OCI-LY3 (cell line): ENCODE measurements around the gene ACAN.

Source experiments
- H2AFZ ChIP-seq: fragments of 200-600, 300-600 bp; shearing (Covaris generic); 2 replicates; pipeline ENCODE4 v1.6.0; 2014; ENCODE audit warnings: antibody characterized with exemption, low read depth, low read length
- H3K27ac ChIP-seq: fragments of 200-600, 300-600 bp; sonication (generic); 2 replicates; pipeline ENCODE4 v1.5.1; 2014; ENCODE audit warnings: mild to moderate bottlenecking, low read length, moderate library complexity, mixed read lengths
- H3K27me3 ChIP-seq: fragments of 200-600, 300-600 bp; sonication (generic); 2 replicates; pipeline ENCODE4 v1.6.1; 2014; ENCODE audit warnings: low read depth, low read length, mixed read lengths
- H3K36me3 ChIP-seq: fragments of 200-600, 300-600 bp; sonication (generic); replicated peaks from 2 replicates; pipeline ENCODE3; 2014; ENCODE audit warnings: low read depth, low read length, mixed read lengths
- H3K4me1 ChIP-seq: fragments of 300-600, 200-600 bp; sonication (generic); 2 replicates; pipeline ENCODE4 v1.6.1; 2014; ENCODE audit warnings: low read length, mixed read lengths
- H3K4me2 ChIP-seq: fragments of 200-600, 300-600 bp; sonication (generic); 2 replicates; pipeline ENCODE4 v1.6.1; 2014; ENCODE audit warnings: low read length, mixed read lengths
- H3K4me3 ChIP-seq: fragments of 300-600, 200-600 bp; sonication (generic); 2 replicates; pipeline ENCODE4 v1.5.1; 2014; ENCODE audit warnings: antibody characterized with exemption, mild to moderate bottlenecking, low read length, moderate library complexity
- H3K79me2 ChIP-seq: fragments of 300-600, 200-600 bp; shearing (Covaris generic); 2 replicates; pipeline ENCODE4 v1.6.1; 2014; ENCODE audit warnings: mild to moderate bottlenecking, low read length, mixed read lengths
- H3K9ac ChIP-seq: fragments of 300-600, 200-600 bp; shearing (Covaris generic); 2 replicates; pipeline ENCODE4 v1.6.0; 2014; ENCODE audit warnings: mild to moderate bottlenecking, low read length, moderate library complexity
- H3K9me3 ChIP-seq: fragments of 200-600, 300-600 bp; shearing (Covaris generic); 2 replicates; pipeline ENCODE4 v1.6.1; 2014; ENCODE audit warnings: low read length, mixed read lengths; ENCODE audit not compliant: insufficient read depth
- H4K20me1 ChIP-seq: fragments of 200-600, 300-600 bp; sonication (generic); 2 replicates; pipeline ENCODE4 v1.6.1; 2016; ENCODE audit warnings: low read length, mixed read lengths; ENCODE audit not compliant: insufficient read depth
- CTCF ChIP-seq: fragments of 200-600, 300-600 bp; sonication (generic); IDR thresholded peaks from 2 replicates; pipeline ENCODE4 v1.5.1; 2014; ENCODE audit warnings: antibody characterized with exemption, low read length, low read depth
- EZH2phosphoT487 ChIP-seq: fragments of 200-600 bp; shearing (Covaris generic); IDR thresholded peaks from 2 replicates; pipeline ENCODE4 v1.6.1; 2018; ENCODE audit warnings: antibody characterized with exemption, mixed run types, low read depth

The ACAN gene

GRCh38 chr15:88874684-88875083 is 71.4 kb downstream of the ACAN start:
- Histone ChIP-seq H4K20me1 (no peaks in the 10 kb centered on the region), H3K79me2 (no peaks in the 10 kb centered on the region), H3K4me3 (no peak overlapping the region), H3K9me3 (no peaks in the 10 kb centered on the region), H3K36me3 (no peaks in the 10 kb centered on the region), H3K9ac (no peak overlapping the region), H3K4me1 (no peaks in the 10 kb centered on the region), H3K27me3 (peaks cover 23% of the 10 kb centered on the region), H3K4me2 (no peak overlapping the region), H3K27ac (no peak overlapping the region), H2AFZ (no peak overlapping the region)
- TF ChIP-seq CTCF (no peak), EZH2phosphoT487 (no peak)

- Histone ChIP-seq H3K9ac (no peak overlapping the region), H3K4me3 (no peak overlapping the region), H3K27ac (no peak overlapping the region), H3K79me2 (no peaks in the 10 kb centered on the region), H3K4me2 (no peak overlapping the region), H4K20me1 (no peaks in the 10 kb centered on the region), H2AFZ (no peak overlapping the region), H3K9me3 (no peaks in the 10 kb centered on the region), H3K27me3 (peaks cover 11% of the 10 kb centered on the region; the same call in 1 of the 2 replicates), H3K36me3 (no peaks in the 10 kb centered on the region), H3K4me1 (no peaks in the 10 kb centered on the region)
- TF ChIP-seq EZH2phosphoT487, result no peak
- no peak for TF ChIP-seq CTCF
These were observed 73.3 kb downstream of the ACAN start for GRCh38 chr15:88876573-88876972.

DNA sequence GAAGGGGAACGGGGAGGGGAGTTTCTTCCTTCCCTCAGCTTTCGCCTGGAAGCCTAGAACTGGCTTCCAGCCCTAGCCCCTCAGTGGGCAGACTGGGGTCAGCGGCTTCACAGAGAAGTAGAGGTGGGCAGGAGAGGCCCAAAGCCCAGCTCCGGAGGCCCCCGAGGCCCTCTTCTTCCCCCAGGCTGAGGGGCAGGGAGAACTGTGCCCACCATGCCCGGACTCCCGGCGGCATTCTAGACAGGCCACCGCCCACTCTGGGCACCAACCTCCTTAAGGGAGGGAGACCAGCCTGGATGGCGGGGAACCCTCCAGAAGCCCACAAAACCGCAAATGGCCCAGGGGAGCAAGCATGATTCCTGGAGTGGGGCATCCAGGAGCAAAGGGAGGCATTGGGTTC is 74.2 kb downstream of the ACAN start:
- Histone ChIP-seq H3K27me3 (peaks cover 3% of the 10 kb centered on the region; the same call in 1 of the 2 replicates), H3K27ac (no peak overlapping the region), H3K4me2 (no peak overlapping the region), H3K4me3 (no peak overlapping the region), H3K9me3 (no peaks in the 10 kb centered on the region), H3K9ac (no peak overlapping the region), H2AFZ (no peak overlapping the region), H3K79me2 (no peaks in the 10 kb centered on the region), H4K20me1 (no peaks in the 10 kb centered on the region), H3K36me3 (no peaks in the 10 kb centered on the region), H3K4me1 (no peaks in the 10 kb centered on the region)
- TF ChIP-seq EZH2phosphoT487 (no peak), CTCF (no peak)

DNA sequence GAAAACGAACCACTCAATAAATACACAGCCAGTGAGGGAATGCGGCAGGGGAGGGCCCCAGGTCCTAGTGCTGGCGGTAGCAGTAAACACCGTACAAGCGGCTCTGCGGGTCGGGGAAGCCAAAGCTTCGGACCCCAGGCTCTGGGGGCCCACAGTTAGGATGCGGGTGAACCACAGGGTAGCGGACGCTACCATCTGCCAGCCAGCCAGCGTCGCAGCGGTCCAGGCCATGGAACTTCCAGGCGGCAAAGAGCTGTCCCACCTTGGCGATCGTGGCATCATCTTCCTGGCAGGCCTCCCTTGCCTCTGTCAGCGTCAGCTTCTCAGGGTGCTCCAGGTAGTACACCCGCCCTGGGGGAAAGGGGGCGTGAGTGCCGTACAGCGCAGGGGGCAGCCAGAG is 74.7 kb downstream of the ACAN start:
- no peaks in the 10 kb centered on the region for H4K20me1 ChIP-seq
- H3K4me1 ChIP-seq, result no peaks in the 10 kb centered on the region
- no peak overlapping the region for H2AFZ ChIP-seq
- H3K9ac ChIP-seq, result no peak overlapping the region
- H3K4me2 ChIP-seq, result no peak overlapping the region
- no peak overlapping the region for H3K27ac ChIP-seq
- TF ChIP-seq EZH2phosphoT487 (no peak), CTCF (no peak)
- no peaks in the 10 kb centered on the region for H3K27me3 ChIP-seq
- no peaks in the 10 kb centered on the region for H3K79me2 ChIP-seq
- no peaks in the 10 kb centered on the region for H3K36me3 ChIP-seq
- no peak overlapping the region for H3K4me3 ChIP-seq
- H3K9me3 ChIP-seq, result no peaks in the 10 kb centered on the region
